Measurements from ENCODE around the gene OR14A2.
"Not testable (repeated sequence)": the region's sequence is repeated elsewhere in the genome, so short reads cannot be mapped to it uniquely, and the experiment has no call there.

The OR14A2 gene

GRCh38 chr1:247748041-247748440 is at the start of gene OR14A2:
OR14A2 (minus strand) TSS chr1:247748141.
- DNase-seq, result no peak

DNA sequence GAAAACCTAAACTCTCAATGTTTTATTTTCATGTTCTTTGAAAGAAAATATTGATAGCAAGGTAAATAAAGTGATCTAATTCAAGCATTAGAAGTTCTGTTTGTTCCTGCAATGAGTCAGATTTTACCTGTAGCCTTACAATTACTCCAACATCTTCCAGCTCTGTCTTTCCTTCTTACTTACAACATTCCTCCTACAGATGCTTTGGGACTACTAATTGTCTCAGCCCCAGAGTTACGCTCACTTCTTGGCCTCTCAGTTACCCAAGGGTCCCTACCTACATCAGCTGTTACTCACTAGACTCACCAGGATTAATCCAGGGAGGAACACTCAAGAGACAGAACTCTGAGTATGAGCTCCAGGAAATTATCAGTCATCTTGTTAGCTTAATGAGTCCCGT is 49.6 kb upstream of the OR14A2 start:
- DNase-seq, result no peak

DNA sequence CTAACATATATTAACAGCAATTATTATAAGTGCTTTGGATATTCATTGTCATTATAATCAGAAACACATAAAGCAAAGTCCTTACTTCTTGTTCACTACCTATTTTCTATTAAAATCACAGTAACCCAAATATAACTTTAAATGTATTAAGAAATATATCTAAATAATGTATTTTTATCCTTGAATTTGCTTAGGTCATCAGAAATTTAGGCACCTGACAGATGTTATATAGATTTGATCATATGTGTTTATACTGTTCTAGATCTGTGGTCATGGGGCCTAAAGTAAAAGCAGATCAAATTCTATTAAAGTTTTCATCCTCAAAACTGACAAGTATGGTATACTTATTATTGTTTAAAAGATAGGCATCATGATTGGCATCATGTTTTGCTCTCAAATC is 21.7 kb upstream of the OR14A2 start:
- no peak for DNase-seq

DNA sequence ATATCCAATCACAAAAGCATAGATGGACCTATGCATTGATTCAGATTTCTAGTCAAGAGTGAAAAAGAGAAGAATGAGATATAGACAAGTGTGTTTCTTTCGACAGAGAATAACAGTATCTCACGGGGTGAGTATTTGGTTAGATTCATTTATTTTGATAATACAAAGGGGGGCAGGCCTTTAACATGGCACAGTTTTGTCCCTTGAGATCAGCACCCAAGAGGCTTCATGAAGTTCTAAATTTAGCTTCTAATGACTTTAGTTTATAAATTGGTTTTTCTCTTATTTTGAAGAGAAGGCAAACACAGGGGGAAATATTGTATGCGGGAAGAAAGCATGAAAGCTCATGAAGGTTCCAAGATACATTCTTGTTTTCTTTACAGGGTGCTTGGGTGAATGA is 12.5 kb upstream of the OR14A2 start, which contains the start of gene OR1C1:
OR1C1 (minus strand) TSS at position 101 of the 400 bp plus-strand sequence. CDS start 2,150 bp downstream, outside the sequence.
- DNase-seq, result no peak

DNA sequence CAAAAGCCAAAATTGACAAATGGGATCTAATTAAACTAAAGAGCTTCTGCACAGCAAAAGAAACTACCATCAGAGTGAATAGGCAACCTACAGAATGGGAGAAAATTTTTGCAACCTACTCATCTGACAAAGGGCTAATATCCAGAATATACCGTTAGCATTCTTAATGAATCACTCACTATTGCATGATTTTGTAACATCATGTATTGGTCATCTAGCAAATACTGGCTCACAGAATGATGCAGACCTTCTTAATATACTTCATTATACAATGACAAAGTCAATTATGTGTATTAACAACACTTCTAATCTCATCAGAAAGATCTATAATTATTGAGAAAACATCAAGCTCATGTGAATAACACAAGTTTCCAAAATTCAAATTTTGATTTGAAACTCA is 6.4 kb upstream of the OR14A2 start:
- DNase-seq, result not testable (repeated sequence)

DNA sequence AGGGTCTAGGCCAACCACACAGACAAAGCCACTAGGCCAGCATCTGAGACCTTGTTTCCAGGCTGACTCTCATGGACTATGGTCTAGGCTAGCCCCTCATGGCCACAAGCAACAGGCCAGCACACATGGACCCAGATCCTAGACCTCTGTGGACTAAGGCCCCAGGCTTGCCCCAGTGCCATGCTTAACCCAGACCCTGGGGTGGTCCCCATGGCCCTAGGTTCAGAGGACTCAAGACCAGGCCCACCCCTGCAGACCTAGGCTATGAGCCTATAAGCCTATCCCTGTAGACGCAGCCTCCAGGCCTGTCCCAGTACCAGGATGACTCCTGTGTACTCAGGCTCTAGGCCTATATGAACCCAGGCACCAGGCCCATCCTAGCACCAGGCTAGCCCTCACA is 1.9 kb upstream of the OR14A2 start:
- DNase-seq, result no peak

GRCh38 chr1:247747616-247748015 is 325 bp downstream of the OR14A2 start:
- DNase-seq, result no peak

DNA sequence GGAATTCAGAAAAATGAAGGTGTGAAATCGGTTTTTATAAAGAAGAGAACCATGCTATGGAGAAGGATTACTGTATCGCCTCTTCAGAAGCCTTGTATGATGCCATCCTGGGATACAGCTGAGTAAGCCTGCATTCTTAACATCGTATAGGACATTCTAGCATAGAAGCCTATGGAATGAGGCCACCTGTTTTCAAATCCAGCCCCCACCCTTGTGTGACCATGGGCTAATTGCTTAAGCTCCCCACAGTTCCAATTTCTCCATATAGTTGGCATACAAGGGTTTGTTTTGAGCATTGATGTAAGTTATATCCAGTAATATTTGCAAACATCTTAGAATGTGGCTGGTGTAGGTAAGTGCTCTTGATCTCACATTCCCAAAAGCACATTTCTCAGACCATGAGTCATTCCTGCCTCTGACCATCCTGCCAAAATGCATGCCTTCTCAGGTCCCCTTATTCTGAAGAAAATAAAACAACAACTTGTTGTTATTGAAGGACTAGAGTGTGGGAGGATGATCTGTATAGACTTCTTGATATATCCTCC is 1.5 kb downstream of the OR14A2 start:
- DNase-seq, result no peak

DNA sequence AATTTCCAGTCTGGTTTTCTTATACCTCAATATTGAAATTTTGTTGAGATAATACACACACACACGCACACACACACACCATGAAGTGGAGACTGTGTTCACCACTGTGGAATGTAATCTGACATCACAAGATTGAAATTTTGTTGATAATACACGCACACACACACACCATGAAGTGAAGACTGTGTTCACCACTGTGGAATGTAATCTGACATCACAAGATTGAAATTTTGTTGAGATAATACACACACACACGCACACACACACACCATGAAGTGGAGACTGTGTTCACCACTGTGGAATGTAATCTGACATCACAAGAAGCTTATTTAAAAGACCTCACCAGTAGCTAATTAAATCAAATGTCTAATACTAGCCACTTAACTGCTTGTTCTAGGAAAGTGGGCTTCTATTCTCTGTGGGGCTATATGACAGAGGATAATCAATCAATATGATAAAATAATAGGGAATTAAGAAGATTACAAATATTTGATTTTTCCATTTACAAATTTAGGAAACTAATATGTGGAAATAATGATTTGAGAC is 5.7 kb downstream of the OR14A2 start:
- DNase-seq, result not testable (repeated sequence)

DNA sequence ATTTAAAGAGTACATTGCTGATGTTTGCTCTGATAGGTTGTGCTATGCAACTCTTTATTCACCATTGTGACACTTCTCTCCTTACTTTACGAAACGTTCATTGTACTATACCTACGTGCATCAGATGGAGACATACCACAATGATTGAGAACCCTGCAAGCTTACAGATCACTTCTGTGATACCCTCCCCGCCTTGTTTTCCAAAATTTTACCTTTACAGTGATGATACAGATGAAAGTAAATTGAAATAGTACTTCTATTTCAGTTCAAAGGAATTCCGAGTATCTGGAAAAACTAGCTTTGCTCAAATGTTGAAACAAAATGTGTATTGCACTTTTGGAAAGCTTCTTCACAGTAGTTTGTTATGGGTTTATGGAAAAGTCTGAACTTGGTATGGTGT is 6.2 kb downstream of the OR14A2 start:
- DNase-seq, result no peak

GRCh38 chr1:247740721-247741120 is 7.2 kb downstream of the OR14A2 start:
- DNase-seq, result no peak

GRCh38 chr1:247738315-247738714 is 9.6 kb downstream of the OR14A2 start, which contains the start of gene OR14K1:
OR14K1 (plus strand) TSS chr1:247738615; CDS start chr1:247738615, 0 bp downstream.
- DNase-seq, result no peak

GRCh38 chr1:247721222-247721621 is 26.7 kb downstream of the OR14A2 start:
- DNase-seq, result no peak

- DNase-seq, result no peak
Observed at GRCh38 chr1:247716546-247716945, 31.4 kb downstream of the OR14A2 start, which contains the start of gene OR6F1. OR6F1 (minus strand) TSS chr1:247716646; CDS start chr1:247712755, 3,891 bp downstream.

DNA sequence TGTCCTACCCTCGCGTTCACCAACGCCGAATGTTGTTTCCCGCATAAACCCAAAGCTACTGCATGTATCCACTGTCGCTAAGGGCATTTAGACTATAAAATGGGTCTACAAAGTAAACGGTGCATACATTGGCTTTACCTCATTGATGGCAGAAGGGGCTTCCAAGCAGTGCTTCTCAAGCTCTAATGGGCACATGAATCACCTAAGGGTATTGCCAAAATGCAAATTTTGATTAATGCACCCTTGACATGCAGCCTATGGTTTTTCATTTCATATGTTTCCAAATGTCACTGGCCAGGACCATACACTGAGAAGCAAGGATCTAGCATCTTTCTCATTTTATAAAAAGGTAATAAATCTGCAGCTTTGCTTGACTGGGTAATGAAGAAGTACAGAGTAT is 34.2 kb downstream of the OR14A2 start:
- DNase-seq, result no peak

- not testable (repeated sequence) for DNase-seq
Observed at GRCh38 chr1:247710681-247711080, 37.3 kb downstream of the OR14A2 start.

- DNase-seq, result no peak
Observed at GRCh38 chr1:247701338-247701737, 46.6 kb downstream of the OR14A2 start.

DNA sequence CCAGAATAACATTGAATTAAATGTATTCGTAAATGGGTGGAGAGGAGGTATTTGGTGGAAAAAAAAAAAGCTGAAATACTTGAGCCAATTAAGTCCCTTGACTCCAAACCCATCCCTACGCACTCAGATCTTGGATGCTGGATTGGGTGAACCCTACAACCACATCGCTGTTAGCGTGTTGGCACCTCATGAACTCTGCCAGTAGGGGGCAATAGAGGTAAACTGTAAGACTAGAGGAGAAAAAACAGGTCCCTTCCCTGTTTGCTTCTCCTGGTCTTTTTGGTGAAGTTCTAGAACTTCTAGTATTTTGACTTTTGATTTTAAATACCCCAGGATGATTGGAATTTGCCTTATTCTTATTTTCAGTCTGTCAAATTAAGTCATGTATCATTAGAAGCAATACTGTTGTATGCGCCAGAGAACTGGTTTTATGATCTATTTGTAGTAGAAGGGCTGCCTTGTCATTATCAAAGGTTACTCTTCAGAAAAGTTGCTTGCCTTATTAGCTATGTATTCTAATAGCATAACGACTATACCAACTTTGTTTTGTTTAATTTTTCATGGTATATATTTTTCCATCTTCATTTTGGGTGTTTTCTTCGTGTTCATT is 66.5 kb downstream of the OR14A2 start:
- DNase-seq, result no peak

GRCh38 chr1:247680171-247680570 is 67.8 kb downstream of the OR14A2 start:
- no peak for DNase-seq

DNA sequence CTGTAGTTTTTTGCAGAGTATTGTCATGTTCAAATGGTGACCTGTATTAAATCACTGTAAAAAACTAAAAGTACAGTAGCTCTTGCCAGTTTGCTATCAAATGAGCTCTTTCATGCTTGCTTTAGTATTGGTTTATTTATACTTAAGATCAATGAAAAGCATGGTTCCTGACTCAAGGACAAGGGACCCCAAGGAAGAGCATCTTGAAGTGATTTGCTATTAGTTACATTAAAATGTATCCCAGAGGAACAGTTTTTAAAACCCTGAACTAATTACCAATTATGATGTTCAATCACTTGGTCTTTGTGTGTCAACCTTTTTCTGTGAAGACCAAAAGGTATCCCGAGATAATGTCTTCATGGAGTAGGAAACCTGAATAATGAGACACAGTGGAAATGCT is 68.3 kb downstream of the OR14A2 start, which contains the start of gene OR13G1:
OR13G1 (minus strand) TSS at position 101 of the 400 bp plus-strand sequence. CDS start 6,698 bp downstream, outside the sequence.
- DNase-seq, result no peak
